ENCODE measurements around the gene IGF2. TPM values are rescaled to one million over a fixed set of nuclear protein-coding genes. Genes with fewer than 3 reads are reported as not detected.

IGF2 gene
- total RNA-seq, 2 donors from 2014 or later, result 10.6 to 84.0 TPM

- DNase-seq (no peak), ATAC-seq (no peak)
- Histone ChIP-seq H3K9me3 (no peaks in the 10 kb centered on the region), H3K4me1 (peaks cover 22% of the 10 kb centered on the region), H3K27me3 (peaks cover 0 to 28% of the 10 kb centered on the region in 2 donors), H3K27ac (no peak overlapping the region), H3K36me3 (replicated peaks in 1 of 2; ENCODE audit: insufficient read depth in 1 of 2, low read depth in 2 of 2) (no peaks in the 10 kb centered on the region), H3K4me3 (no peak overlapping the region)
- intact Hi-C loops (cut with DNase I), result no loop called here
- 41 to 43% methylated on average over 8 of the region's 8 CpGs for WGBS, 2 donors
- TF ChIP-seq CTCF (IDR thresholded peaks at IDR 0.05) (no peak), POLR2A (IDR thresholded peaks at IDR 0.05) (no peak)
These were observed 2.3 kb downstream of the IGF2 start for GRCh38 chr11:2136952-2137201.

GRCh38 chr11:2136209-2136951 lies 2.8 kb downstream of the IGF2 start:
- Histone ChIP-seq H3K36me3 (replicated peaks in 1 of 2; ENCODE audit: insufficient read depth in 1 of 2, low read depth in 2 of 2) (no peaks in the 10 kb centered on the region), H3K4me3 (no peak overlapping the region), H3K27ac (no peak overlapping the region), H3K27me3 (peaks cover 0 to 27% of the 10 kb centered on the region in 2 donors), H3K9me3 (no peaks in the 10 kb centered on the region), H3K4me1 (peaks cover 22% of the 10 kb centered on the region)
- TF ChIP-seq POLR2A (IDR thresholded peaks at IDR 0.05), result no peak
- no peak for TF ChIP-seq CTCF (IDR thresholded peaks at IDR 0.05)
- ATAC-seq, result no peak
- no peak for DNase-seq
- WGBS, 2 donors, result 53 to 57% methylated on average over 17 to 22 of the region's 24 CpGs
- intact Hi-C loops (cut with DNase I), result no loop called here

- peaks cover 0 to 20% of the 10 kb centered on the region in 2 donors for H3K27me3 ChIP-seq
- H3K4me3 ChIP-seq, result no peak overlapping the region
- WGBS, 2 donors, result 72 to 88% methylated on average over 5 to 14 of the region's 14 CpGs
- DNase-seq (peak in 1 of 4 donors; percentile 11), ATAC-seq (no peak)
- intact Hi-C loops (cut with DNase I), result no loop called here
- H3K27ac ChIP-seq, result no peak overlapping the region
- TF ChIP-seq POLR2A (IDR thresholded peaks at IDR 0.05) (no peak), CTCF (IDR thresholded peaks at IDR 0.05) (no peak)
- H3K36me3 ChIP-seq (replicated peaks in 1 of 2; ENCODE audit: insufficient read depth in 1 of 2, low read depth in 2 of 2), result no peaks in the 10 kb centered on the region
- H3K9me3 ChIP-seq, result no peaks in the 10 kb centered on the region
- peaks cover 22% of the 10 kb centered on the region for H3K4me1 ChIP-seq
These were observed 3.5 kb downstream of the IGF2 start for GRCh38 chr11:2135648-2136201.

- DNase-seq (peak in 1 of 4 donors; percentile 11), ATAC-seq (no peak)
- intact Hi-C loops (cut with DNase I), result no loop called here
- peaks cover 16% of the 10 kb centered on the region for H3K4me1 ChIP-seq
- no peak overlapping the region for H3K27ac ChIP-seq
- 71 to 79% methylated on average over 13 to 26 of the region's 26 CpGs for WGBS, 2 donors
- no peak overlapping the region for H3K4me3 ChIP-seq
- H3K27me3 ChIP-seq, result peaks cover 0 to 14% of the 10 kb centered on the region in 2 donors
- no peaks in the 10 kb centered on the region for H3K36me3 ChIP-seq (replicated peaks in 1 of 2; ENCODE audit: insufficient read depth in 1 of 2, low read depth in 2 of 2)
- no peaks in the 10 kb centered on the region for H3K9me3 ChIP-seq
- no peak for TF ChIP-seq CTCF (IDR thresholded peaks at IDR 0.05)
- no peak for TF ChIP-seq POLR2A (IDR thresholded peaks at IDR 0.05)
These were observed 4.1 kb downstream of the IGF2 start for GRCh38 chr11:2135018-2135569.
